Loucy (cell line): Measurements from ENCODE around the gene MAP1LC3A.

Experiments
- EZH2phosphoT487 ChIP-seq: fragments of 200-600 bp; IDR thresholded peaks from 2 replicates; pipeline ENCODE4 v1.6.1; 2018; ENCODE audit warnings: antibody characterized with exemption, mild to moderate bottlenecking, moderate library complexity, borderline replicate concordance
- TF ChIP-seq, protein P1 (sequence below): fragments of 200-600 bp; sonication (generic); conservative IDR thresholded peaks from 2 replicates; pipeline ENCODE4 v1.5.1; 2014; ENCODE audit warnings: mild to moderate bottlenecking, antibody characterized with exemption, low read length

- TF ChIP-seq, protein P1, sequence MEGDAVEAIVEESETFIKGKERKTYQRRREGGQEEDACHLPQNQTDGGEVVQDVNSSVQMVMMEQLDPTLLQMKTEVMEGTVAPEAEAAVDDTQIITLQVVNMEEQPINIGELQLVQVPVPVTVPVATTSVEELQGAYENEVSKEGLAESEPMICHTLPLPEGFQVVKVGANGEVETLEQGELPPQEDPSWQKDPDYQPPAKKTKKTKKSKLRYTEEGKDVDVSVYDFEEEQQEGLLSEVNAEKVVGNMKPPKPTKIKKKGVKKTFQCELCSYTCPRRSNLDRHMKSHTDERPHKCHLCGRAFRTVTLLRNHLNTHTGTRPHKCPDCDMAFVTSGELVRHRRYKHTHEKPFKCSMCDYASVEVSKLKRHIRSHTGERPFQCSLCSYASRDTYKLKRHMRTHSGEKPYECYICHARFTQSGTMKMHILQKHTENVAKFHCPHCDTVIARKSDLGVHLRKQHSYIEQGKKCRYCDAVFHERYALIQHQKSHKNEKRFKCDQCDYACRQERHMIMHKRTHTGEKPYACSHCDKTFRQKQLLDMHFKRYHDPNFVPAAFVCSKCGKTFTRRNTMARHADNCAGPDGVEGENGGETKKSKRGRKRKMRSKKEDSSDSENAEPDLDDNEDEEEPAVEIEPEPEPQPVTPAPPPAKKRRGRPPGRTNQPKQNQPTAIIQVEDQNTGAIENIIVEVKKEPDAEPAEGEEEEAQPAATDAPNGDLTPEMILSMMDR: no peak
- TF ChIP-seq EZH2phosphoT487: no peak
These were observed 17.1 kb upstream of the MAP1LC3A start for GRCh38 chr20:34541264-34541901.
